Frontal cortex (tissue), 4 donors: ENCODE results near the gene HECW1. TPM values are rescaled to one million over a fixed set of nuclear protein-coding genes. Genes with fewer than 3 reads are reported as not detected.

ENCODE experiments used
- DNase-seq, 2 donors: peaks; one replicate each; pipeline ENCODE4 v3.0.0; 2012; ENCODE audit warnings: low spot score in 2 of 2
- FAIRE-seq: peaks from 2 replicates; lab custom pipeline; 2012; peaks lifted over from hg19 to GRCh38; lab: Jason Lieb, UNC
- total RNA-seq: library from RNA; depleted of rRNA; stranded (reverse); fragments of >200 nt; gene quantifications from one replicate; pipeline ENCODE4 v1.2.3, GENCODE V29; 2014
- donor health status: control.
- donor health status: control.
- donor health status: control.

Gene HECW1
- total RNA-seq, 1 donor from 2014 or later = 41.6 TPM

DNA sequence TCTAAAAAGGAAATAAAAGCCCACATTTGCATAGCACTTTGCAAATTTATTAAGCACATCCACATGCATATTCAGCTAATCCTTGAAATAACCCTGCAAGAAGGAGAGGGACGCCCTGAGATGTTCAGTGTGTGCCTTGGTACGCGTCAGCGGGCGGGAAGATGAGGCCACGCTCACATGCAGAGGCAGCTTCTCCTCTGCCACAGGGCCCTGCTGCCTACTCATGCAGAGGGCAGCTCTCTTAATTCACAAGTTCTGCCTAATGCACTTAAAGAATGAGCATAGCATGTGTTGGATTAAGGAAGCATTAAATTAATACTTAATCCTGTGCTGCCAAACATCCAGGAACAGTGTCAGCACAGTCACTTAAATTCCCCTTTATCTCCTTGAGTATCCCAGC lies 132.3 kb downstream of the HECW1 start:
- DNase-seq = no peak
- FAIRE-seq = no peak

DNA sequence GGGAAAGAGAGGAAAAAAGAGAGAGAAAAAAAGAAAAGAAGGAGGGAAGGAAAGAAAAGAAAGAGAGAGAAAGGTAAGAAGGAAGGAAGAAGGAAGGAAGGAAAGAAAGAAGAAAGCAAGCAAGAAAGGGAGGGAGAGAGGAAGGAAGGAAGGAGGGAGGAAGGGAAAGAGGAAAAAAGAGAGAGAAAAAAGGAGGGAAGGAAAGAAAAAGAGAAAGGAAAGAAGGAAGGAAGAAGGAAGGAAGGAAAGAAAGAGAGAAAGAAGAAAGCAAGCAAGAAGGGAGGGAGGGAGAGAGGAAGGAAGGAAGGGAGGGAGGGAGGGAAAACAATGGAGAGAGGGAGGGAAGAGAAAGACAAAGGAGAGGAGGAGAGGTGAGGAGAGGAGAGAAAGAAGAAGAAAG lies 135.3 kb downstream of the HECW1 start:
- no peak for DNase-seq
- FAIRE-seq = no peak

GRCh38 chr7:43248553-43248952 lies 136.1 kb downstream of the HECW1 start:
- DNase-seq (no peak), FAIRE-seq (no peak)

DNA sequence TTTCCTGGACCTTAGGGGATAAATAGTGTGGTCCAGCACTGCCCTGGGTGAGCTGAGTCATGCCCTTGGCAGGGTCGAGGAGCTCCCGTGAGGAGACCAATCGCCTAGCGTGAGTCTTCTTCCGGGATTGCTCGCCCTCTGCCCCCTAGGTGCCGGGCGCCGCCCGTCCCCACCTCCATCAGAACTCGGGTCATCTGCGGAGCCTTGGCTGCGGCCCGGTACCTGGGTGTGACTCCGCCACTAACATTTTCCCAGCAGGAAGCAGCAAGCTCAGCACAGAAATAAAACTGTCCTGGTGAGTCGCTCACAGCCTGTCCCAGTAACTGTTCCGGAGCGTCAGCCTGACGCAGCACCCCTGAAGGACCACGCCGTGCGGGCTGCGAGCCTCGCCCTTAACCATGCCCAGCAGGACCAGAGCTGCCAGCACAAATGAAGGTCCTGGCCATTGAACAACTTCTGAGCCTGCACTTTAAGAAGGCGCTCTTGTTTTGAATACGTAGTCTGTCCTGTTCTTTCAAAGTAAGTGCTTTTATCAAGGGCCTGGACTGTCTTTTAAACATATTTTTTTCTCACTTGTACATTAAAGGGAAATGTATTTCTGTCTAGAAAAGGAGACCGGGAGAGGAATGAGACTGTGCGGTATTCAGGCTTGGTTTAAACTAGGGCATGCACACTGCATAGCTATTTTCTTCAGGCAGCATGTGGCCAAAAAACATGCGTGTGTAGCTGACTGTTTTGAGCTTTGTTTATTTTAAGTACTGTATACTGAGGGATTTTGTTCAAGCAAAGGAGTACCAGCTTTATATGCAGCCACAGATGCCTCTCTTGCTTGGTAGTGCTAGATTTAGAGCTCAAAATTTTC lies 136.7 kb downstream of the HECW1 start:
- FAIRE-seq = no peak
- DNase-seq = peak in 1 of 2 donors; percentile 23

DNA sequence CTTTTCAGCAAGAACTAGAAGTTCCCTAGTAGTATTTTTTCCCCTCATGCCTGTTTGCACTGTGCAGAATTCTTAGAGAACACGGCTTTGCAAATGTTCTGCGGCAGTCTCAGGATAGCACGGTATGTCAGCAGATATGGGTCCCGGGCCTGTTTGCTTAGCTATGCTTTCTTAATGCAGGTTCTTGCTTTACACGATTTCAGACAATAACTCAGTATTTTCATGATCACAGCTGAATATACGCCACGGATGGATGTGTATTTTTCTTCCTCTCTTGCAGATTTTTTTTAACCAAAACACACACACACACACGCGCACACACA lies 137.3 kb downstream of the HECW1 start:
- FAIRE-seq = no peak

DNA sequence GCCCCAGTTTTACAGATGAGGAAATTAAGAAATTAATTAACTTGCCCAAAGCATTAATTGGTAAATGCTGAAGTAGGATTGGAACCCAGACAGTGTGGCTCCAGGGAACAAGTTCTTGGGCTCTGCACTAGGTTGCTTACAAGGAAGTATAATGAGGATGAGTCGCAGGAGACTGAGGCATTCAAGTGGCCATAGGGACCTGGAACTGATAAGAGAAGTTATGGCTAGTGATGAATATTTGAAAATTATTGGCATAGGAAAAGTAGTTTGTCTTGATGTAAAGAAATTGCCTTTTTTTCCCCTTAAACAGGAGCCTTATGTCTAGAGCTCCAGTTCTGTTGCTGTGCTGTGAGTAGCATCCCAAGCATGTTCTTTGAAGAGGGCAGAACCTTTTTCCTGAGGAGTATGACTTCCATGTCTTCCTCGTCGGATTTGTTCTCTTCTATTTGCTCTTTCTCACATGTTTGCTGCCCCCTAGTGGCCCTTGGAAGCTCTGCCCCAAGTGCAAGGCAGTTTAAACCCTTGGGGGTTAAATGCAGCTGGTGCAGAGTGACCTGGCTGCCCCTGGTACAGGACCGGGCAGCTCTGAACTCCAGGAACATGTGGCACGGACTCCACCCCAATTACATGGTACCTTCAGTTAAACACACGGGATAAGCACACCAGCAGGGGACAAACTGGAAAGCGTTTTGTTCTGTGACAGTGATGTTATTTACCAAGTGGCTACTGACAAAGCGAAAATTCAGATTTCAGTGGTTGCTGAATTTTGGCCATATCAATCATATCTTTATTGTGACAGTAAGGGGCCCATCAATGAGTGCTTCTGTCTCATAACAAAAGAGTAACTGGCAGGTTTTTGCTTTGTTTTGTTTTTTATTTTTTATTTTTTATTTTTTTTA lies 148.8 kb downstream of the HECW1 start:
- peak in 1 of 2 donors; percentile 26 for DNase-seq
- FAIRE-seq = no peak

More for the DNA sequence above, 137.3 kb downstream of the HECW1 start:
- DNase-seq = no peak

- no peak for DNase-seq
- FAIRE-seq = no peak
These were observed 152.7 kb downstream of the HECW1 start for GRCh38 chr7:43265139-43265538.

- no peak for FAIRE-seq
- DNase-seq = no peak
These were observed 161.7 kb downstream of the HECW1 start for GRCh38 chr7:43273939-43274719.

DNA sequence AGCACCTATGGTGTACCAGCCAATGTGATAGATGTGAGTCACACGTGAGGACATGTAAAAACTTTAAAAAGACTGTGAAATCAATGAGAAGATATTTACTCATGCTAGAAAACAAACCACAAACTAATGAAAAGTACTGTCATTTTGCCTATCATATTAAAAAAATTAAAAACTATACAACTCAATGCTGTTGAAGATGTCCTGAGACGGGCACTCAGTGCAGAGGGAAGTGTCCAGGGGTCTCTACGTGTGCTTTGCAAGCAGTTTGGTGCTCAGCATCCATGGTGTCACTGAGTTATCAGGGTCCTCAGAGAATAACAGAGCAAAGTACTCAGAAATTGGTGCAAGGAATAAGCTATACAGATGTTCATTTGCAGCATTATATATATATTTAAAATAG lies 162.3 kb downstream of the HECW1 start:
- no peak for DNase-seq
- no peak for FAIRE-seq

- DNase-seq (no peak), FAIRE-seq (no peak)
These were observed 164.1 kb downstream of the HECW1 start for GRCh38 chr7:43276547-43276946.

DNA sequence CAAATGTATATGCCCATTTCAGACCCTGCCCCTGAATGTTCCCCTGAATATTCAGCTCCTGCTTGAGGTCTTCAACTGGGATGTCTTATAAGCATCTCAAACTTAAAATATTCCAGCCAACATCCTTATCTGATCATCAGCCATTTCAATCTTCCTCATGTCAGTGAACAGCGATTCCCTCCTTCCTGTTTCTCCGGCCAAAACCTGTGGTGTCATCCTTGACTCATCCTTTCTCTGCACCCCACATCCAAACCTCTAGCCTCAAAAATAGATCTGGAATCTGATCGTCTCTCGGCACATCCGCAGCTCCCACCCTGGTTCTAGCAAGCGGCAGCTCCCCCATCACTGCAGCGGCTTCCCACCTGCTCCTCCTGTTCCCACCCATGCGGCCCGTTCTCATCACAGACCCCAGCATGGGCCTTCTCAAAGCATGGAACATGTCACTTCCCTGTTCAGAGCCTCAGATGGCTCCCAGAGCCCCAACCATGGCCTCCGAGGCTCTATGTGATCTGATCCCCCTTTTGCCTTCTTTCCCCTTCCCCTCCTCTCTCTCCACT lies 165.7 kb downstream of the HECW1 start:
- DNase-seq (no peak), FAIRE-seq (no peak)

GRCh38 chr7:43281268-43281667 lies 168.8 kb downstream of the HECW1 start:
- FAIRE-seq (no peak), DNase-seq (no peak)

DNA sequence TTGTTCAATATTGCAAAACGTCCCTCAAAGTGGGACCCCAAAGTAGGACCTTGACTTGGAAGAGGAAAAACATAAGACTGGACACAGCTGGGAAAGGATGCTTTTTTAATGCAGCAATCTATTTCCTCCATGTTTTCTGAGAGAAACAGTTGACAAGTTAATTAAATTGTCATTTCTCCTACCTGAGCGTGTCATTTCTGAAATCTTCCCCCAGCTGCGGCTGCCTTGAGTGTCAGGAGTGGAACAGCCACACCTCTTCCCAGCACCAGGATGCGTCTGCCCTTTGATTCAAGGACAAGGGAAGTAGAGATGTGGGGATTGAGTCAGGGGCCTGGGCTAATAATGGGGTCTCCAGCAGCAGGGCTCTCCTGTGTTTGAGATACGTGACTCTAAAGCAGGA lies 171.3 kb downstream of the HECW1 start:
- no peak for FAIRE-seq
- no peak for DNase-seq

GRCh38 chr7:43289826-43290225 lies 177.4 kb downstream of the HECW1 start:
- FAIRE-seq = no peak
- no peak for DNase-seq

DNA sequence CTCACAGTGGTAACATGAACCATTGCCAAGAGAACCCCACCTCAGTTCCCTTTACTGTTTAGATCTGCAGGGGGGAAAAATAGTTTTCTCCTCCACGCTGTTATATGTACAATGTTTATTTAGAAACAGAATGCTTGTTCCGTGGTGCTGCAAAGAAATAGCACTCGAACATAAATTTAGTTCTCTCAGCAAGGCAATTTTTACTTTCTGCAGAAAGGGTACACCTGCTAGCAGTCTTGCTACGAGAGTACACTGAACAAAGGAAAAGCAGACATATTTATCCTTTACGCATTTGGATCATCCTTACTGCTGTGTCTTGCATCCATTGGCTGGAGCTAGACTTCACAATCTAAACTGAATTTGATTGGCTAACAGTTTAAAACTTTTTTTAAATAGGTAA lies 178.5 kb downstream of the HECW1 start:
- DNase-seq (no peak), FAIRE-seq (no peak)

DNA sequence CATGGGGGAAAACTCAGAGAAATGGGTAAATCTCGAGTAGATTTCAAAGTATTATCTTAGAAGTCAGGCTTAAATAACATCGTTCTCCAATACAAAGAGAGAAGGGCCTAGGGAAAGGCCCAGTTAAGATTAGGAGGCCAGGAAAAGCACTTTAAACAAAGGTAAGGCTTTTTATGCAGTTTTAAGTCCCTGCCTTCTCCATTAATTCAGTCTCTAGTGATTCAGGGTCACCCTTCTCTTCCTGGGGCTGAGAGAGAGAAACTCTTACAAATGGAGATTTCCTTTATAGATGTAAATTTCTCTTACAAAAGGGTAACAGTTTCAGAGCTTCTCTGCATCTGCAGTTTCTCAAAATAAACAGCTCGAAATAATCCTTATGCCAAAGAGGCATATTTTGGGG lies 179.3 kb downstream of the HECW1 start:
- no peak for DNase-seq
- FAIRE-seq = no peak

DNA sequence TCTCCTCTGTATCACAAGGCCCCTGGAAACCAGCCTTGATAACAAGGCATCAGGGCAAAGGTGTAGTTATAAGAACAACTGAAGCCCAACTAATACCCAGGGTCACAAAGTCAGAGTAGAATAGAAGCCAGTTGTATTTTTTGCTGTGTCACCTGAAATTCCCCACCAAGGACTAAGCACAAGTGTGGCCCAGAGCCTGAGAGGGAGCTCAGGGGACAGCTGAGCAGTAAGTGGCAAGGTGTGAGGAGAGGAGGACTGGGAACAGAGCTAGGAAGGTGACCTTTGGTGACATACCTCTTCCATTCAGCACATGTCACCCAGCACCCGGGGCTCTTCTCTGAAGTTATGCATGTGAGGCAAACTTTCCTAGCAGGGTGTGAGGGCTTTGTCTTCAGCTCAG lies 179.9 kb downstream of the HECW1 start:
- DNase-seq (no peak), FAIRE-seq (no peak)

DNA sequence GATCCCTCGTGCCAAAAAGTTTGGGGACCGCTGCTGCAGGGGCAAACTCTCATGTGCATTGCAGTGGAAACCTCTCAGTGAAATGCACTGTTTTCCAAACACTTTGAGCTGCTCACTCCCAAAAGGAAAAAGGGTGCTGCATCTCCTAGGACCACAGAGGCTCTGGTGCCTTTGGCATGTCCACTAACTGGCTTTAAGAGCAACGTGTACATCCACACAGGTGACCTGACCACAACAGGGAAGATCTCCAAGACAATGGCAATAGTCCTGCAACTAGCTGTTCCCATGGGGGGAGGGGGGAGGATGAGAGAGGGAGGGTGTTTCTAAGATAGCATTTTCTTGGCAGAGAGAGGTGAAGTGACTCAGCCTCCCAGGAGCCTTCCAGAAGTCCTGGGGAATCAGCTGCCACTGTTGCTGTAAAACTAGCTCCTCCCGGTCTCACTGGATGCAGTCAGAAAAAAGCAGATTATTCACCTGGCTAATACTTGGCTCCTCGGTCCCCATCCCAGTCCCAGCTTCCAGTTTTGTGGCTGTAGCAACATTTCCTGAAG lies 181.7 kb downstream of the HECW1 start:
- DNase-seq (peak in 1 of 2 donors; percentile 18), FAIRE-seq (no peak)

DNA sequence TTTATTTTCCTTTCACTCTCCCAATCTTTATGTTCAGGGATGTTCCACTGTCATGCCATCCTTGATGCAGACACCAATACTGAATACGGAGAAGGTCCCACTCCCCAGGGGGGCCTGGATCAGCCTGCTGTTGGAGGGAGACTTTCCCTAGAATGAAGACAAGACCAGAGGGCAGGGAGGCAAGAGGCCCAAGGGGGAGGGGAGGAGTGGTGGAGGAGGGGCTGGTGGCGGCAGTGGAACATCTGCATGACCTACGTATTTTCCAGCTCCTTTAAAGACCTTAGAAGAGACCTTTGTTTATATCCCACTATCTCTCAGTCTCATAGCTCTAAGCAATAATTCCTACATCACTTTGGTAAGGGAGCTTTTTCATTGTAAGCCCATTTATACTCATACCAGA lies 183.0 kb downstream of the HECW1 start:
- FAIRE-seq = no peak

DNA sequence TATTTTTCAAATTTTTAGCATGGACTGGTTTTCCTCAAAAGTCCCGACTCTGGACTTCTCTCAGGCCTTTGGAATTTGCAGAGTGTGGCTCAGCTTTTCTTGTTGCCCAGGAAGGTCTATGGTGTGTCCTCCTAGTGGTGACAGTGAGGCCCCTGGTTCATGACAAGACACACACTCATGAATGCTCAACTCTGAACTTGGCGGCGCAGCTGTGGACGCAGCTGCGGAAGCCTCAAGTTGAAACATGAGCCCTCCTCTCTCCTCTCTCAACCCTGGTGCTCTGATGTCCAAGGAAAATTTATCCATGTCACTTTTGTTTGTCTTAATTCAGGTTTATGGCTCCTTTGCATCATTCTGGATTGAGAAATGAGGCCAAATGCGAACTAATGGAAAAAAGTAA lies 183.9 kb downstream of the HECW1 start:
- FAIRE-seq = no peak
- DNase-seq = no peak

More for the DNA sequence above, 183.0 kb downstream of the HECW1 start:
- DNase-seq = no peak
